Neutrophil (primary cell): ENCODE data around the gene RDH5.

Source experiments
- H3K27ac ChIP-seq: fragments of 200-600 bp; sonication (generic); 2 replicates; pipeline ENCODE4 v1.5.1; 2016; ENCODE audit warnings: mild to moderate bottlenecking, moderate library complexity
- H3K27me3 ChIP-seq: fragments of 200-600 bp; sonication (generic); 2 replicates; pipeline ENCODE4 v1.6.0; 2016; ENCODE audit warnings: mild to moderate bottlenecking
- H3K36me3 ChIP-seq: fragments of 200-600 bp; sonication (generic); 2 replicates; pipeline ENCODE4 v1.5.1; 2017
- H3K4me1 ChIP-seq, 2 experiments: fragments of 200-600 bp in 1 of 2; sonication (generic) in 1 of 2; 1 replicate in 1 of 2; 2 replicates in 1 of 2; pipeline versions ENCODE4 v1.5.1 to v1.6.1; 2013 to 2016; ENCODE audit warnings: low read depth in 1 of 2, low read length in 1 of 2, mild to moderate bottlenecking in 1 of 2, moderate library complexity in 1 of 2; ENCODE audit not compliant: control insufficient read depth in 1 of 2, insufficient read depth in 1 of 2
- H3K4me3 ChIP-seq, 2 experiments: fragments of 200-600 bp in 1 of 2; sonication (generic) in 1 of 2; 1 replicate in 1 of 2; 2 replicates in 1 of 2; pipeline ENCODE4 v1.5.1; 2013 to 2016; ENCODE audit warnings: low read depth in 1 of 2, low read length in 1 of 2, mild to moderate bottlenecking in 1 of 2, moderate library complexity in 1 of 2
- H3K9me3 ChIP-seq: fragments of 200-600 bp; sonication (generic); 2 replicates; pipeline ENCODE4 v1.5.1; 2016
- TF ChIP-seq, protein P1 (sequence below): fragments of 200-600 bp; sonication (generic); IDR thresholded peaks from 2 replicates; pipeline ENCODE4 v1.5.1; 2016; ENCODE audit warnings: antibody characterized with exemption

Gene RDH5

GRCh38 chr12:55703288-55703687, 16.9 kb upstream of the RDH5 start:
- no peaks in the 10 kb centered on the region for H3K9me3 ChIP-seq
- TF ChIP-seq, protein P1, sequence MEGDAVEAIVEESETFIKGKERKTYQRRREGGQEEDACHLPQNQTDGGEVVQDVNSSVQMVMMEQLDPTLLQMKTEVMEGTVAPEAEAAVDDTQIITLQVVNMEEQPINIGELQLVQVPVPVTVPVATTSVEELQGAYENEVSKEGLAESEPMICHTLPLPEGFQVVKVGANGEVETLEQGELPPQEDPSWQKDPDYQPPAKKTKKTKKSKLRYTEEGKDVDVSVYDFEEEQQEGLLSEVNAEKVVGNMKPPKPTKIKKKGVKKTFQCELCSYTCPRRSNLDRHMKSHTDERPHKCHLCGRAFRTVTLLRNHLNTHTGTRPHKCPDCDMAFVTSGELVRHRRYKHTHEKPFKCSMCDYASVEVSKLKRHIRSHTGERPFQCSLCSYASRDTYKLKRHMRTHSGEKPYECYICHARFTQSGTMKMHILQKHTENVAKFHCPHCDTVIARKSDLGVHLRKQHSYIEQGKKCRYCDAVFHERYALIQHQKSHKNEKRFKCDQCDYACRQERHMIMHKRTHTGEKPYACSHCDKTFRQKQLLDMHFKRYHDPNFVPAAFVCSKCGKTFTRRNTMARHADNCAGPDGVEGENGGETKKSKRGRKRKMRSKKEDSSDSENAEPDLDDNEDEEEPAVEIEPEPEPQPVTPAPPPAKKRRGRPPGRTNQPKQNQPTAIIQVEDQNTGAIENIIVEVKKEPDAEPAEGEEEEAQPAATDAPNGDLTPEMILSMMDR: no peak
- H3K4me3 ChIP-seq: no peak overlapping the region
- H3K4me1 ChIP-seq: peaks cover 10 to 13% of the 10 kb centered on the region in 2 experiments
- no peaks in the 10 kb centered on the region for H3K36me3 ChIP-seq
- no peak overlapping the region for H3K27ac ChIP-seq
- H3K27me3 ChIP-seq: peaks cover 21% of the 10 kb centered on the region

DNA sequence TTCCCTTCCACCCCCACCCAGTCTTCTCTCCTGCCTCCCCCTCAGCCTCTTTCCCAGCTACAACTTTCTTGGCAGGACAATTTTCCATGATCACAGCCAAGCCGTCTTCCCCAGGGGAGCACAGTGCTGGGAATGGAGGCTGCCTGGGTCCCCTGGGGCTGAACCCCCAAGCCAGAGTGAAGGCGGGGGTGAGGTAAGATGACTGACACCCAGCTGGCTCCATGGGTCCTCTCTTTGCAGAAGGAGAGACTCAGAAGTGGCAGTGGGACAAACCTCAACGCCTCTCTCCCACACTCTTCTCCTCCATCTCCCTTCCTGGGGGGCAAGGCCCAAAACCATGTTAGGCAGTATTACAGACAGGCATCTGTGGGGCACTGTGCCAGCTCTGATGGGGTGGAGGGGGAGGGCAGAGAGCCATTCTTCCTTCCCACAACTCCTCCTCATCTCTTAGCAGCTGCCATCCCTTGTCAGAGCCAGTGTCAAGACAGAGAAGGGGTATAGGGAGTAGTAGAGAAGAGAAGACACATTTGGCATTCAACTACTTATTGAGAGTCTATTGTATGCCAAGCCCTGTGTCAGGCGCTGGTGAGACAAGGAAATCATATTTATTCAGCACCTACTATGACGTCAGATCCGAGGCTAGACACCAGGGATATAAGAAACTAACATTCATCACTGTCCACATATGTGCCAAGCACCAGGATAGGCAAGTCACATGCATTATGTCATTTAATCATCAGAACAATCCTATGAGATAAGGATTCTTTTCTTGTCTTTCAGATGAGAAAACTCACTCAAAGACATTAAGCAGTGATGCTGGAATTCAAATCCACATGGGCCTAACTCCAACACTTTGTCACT, 16.1 kb upstream of the RDH5 start:
- peaks cover 17 to 20% of the 10 kb centered on the region in 2 experiments for H3K4me1 ChIP-seq
- TF ChIP-seq, protein P1: no peak
- no peaks in the 10 kb centered on the region for H3K9me3 ChIP-seq
- H3K27ac ChIP-seq: no peak overlapping the region
- peaks cover 21% of the 10 kb centered on the region for H3K27me3 ChIP-seq
- H3K4me3 ChIP-seq: no peak overlapping the region
- no peaks in the 10 kb centered on the region for H3K36me3 ChIP-seq

GRCh38 chr12:55704824-55705718, 15.1 kb upstream of the RDH5 start:
- no peak overlapping the region for H3K4me3 ChIP-seq
- peaks cover 17 to 20% of the 10 kb centered on the region in 2 experiments for H3K4me1 ChIP-seq
- H3K36me3 ChIP-seq: no peaks in the 10 kb centered on the region
- H3K27me3 ChIP-seq: peaks cover 21% of the 10 kb centered on the region
- H3K27ac ChIP-seq: no peak overlapping the region
- TF ChIP-seq, protein P1: no peak
- no peaks in the 10 kb centered on the region for H3K9me3 ChIP-seq

GRCh38 chr12:55705782-55706402, 14.3 kb upstream of the RDH5 start:
- Histone ChIP-seq H3K4me3 (no peak overlapping the region), H3K4me1 (peaks cover 17 to 20% of the 10 kb centered on the region in 2 experiments), H3K36me3 (no peaks in the 10 kb centered on the region)

More at GRCh38 chr12:55705782-55706402, 14.3 kb upstream of the RDH5 start:
- TF ChIP-seq, protein P1: no peak
- Histone ChIP-seq H3K27ac (no peak overlapping the region), H3K27me3 (peaks cover 21% of the 10 kb centered on the region), H3K9me3 (no peaks in the 10 kb centered on the region)
